ENCODE results near the gene ZDHHC6. TPM values are rescaled to one million over a fixed set of nuclear protein-coding genes. Genes with fewer than 3 reads are reported as not detected.
"Not testable (repeated sequence)": the region's sequence is repeated elsewhere in the genome, so short reads cannot be mapped to it uniquely, and the experiment has no call there.

ZDHHC6 gene
- total RNA-seq, 1 donor from 2014 or later, result 22.7 TPM

DNA sequence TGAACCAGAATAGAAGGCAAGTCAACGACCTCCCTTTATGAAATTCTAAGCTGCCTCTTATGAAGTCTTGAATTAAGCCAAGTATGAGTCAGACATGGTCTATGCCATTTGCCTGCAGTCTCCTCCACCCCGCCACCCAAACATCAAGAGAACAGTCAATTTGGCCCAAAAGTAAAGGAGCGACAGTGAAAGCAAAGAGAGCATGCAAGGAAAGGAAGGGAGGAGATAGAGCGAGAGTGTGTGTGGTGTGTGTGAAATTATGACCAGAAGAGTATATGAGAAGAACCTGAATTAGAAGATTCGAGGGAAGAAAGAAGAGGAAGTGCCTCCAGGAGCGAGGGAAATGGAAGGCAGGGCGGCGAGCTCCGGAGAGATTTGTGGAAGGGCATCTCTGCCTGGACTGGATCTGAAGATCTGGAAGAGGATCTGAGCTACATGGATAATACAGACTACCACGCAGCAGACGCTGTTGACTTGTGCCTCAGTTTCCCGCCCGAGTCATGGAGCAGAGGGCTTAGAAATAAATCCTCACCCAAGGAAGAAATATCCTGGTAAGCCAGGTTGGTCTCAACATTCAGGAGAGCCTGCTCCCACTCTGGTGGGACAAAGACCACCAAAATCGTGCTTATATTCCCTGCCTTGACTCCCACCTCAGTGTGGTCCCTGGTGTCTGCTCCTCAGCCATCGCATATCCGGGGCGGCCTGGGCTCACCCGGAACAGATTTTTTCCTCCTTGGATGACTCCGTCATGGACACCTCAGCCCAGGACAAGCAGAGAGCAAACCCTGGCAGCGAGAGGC lies 459 bp downstream of the ZDHHC6 start:
- DNase-seq (ENCODE audit: low read depth in 2 of 2), result peak in 1 of 2 donors; percentile 13

DNA sequence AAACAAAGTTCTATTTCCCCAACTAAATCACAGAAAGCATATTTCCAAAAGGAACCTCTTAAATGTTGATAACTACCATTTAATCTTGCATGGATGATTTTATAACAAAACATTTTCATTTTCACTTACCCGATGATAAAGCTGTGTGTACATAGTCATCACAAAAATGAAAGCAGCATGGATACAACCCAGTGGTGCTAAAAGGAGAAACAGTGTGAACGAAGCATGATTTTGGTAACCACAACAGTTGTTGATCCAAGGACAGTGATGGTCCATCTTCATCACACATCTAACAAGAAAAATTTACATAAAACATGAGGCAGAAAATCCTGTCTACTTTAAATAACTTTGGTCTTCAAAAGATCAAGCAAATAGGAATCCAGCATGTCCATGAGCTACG lies 4.7 kb downstream of the ZDHHC6 start:
- no peak for DNase-seq (ENCODE audit: low read depth in 2 of 2)

- no peak for DNase-seq (ENCODE audit: low read depth in 2 of 2)
Measured at GRCh38 chr10:112441520-112441919, 5.2 kb downstream of the ZDHHC6 start.

GRCh38 chr10:112438356-112438755 lies 8.4 kb downstream of the ZDHHC6 start:
- no peak for DNase-seq (ENCODE audit: low read depth in 2 of 2)

- DNase-seq (ENCODE audit: low read depth in 2 of 2), result peak; percentile 54 to 61
Measured at GRCh38 chr10:112434988-112435619, 11.6 kb downstream of the ZDHHC6 start.

GRCh38 chr10:112433136-112433535 lies 13.6 kb downstream of the ZDHHC6 start:
- DNase-seq (ENCODE audit: low read depth in 2 of 2), result no peak

DNA sequence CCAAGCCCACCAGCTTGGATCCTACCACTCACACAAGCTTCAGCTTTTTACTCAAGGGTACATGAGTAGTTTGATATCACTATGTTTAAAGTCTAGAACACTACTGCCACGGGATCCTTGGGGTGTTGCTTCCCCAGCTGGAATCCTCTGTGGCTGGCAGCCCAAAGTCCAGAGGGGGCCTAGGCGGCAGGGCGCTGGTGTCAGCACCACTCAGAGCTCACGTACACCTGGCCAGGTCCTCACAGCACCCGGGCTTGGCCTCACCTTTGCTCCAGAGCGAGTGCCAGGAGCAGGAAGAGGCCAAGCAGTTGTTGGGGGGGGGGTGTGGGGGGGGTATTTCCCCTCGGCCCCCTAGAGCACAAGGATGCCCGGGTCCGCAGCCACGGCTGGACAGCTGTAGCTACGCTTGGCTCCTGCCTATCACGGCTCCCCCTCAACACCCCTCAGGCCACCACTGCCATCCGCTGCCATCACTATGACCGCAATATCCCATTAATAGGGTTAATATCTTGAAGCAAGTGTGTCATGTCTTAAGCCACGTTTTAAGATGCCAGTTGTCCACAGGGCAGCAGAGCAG lies 17.0 kb downstream of the ZDHHC6 start:
- DNase-seq (ENCODE audit: low read depth in 2 of 2), result no peak

DNA sequence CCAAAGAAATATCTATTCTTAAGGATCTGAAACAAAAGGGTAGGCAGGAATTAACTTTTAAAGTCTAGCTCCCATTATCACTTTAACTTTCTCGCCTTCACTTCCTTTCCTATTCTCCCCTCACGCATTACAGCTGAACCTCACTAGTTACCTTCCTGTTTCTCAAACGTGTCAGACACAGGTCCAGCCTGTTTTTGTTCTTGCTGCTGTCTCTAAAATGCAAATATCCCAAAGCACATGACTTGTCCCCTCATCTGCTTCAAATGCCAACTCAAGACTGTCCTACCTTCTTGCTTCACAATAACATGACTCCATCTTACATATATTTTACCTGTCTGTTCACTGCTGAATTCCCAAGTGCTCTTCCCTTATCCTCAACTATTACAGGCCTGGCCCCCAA lies 17.6 kb downstream of the ZDHHC6 start:
- DNase-seq (ENCODE audit: low read depth in 2 of 2), result no peak

DNA sequence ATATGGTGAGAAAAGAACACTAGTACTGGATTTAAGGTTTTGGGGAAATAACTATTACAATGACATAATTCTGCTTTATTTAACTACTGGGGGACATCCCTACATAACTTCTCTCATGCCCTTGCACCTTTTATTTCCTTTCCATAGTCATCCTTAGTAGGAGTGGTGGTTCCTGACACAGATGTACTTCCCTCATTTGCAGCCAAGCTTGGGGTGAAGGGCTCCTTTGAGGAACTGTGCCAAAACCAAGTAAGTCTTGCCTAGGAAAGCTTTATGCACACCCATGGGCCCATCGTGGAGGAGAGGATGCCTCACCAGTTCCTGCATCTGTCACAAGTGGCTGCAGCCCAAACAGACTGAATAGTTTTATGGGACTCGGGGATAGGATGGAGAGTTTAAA lies 20.6 kb downstream of the ZDHHC6 start:
- no peak for DNase-seq (ENCODE audit: low read depth in 2 of 2)

DNA sequence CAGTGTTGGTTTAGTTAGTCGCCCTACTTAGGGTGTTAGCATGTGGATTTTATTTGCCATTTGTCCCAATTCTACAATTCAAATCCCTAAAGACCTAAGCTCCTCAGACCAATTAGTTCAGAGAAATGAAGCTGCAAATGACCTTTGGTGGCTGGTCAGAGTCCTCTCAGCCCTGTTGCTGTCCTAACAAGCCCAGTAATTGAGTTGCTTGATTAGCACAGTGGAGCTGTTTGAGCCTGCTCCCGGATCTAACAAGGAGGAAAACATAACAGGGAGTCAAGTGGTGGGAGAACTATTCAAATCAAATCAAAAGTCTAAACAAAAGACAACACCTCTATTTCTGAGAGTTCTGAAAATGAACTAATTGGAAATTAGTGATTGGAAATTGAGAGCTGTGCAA lies 22.1 kb downstream of the ZDHHC6 start:
- DNase-seq (ENCODE audit: low read depth in 2 of 2), result no peak

DNA sequence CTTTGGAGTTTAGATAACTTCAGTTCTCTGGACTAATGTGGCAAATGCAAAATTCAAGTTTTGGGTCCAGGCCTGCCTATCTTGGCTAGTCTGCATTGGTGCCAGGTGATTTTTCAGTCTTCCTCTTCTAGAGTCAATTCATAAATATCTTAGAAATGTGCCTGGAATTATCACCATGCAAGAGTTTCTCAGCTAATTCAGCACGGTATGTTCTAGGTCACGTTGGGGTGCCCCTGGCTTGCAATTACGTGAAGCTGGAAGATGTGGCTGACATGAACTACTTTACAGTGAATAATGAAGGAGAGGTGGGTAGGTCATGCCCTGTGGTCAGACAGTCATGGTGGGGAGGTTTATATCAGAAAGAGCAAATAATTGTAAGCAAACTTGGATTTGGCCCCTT lies 25.0 kb downstream of the ZDHHC6 start:
- no peak for DNase-seq (ENCODE audit: low read depth in 2 of 2)

GRCh38 chr10:112412696-112413095 lies 34.0 kb downstream of the ZDHHC6 start:
- DNase-seq (ENCODE audit: low read depth in 2 of 2), result no peak

GRCh38 chr10:112409755-112410154 lies 37.0 kb downstream of the ZDHHC6 start:
- DNase-seq (ENCODE audit: low read depth in 2 of 2), result no peak

DNA sequence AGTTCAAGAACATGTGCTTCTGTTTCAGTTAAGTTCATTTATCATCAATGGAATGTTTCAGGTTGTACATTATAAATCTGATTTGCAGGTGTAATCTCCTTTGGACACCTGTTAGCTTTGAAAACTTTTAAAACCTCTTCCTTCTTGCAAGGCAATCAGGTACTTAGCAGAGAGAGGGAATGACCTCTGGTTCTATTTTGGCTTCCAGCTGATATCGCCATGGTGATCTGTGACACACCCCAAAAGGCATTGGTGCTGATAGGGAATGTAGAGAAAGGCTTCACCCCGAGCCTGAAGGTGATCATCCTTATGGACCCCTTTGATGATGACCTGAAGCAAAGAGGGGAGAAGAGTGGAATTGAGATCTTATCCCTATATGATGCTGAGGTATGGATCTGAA lies 37.4 kb downstream of the ZDHHC6 start:
- no peak for DNase-seq (ENCODE audit: low read depth in 2 of 2)

GRCh38 chr10:112407696-112408095 lies 39.0 kb downstream of the ZDHHC6 start:
- DNase-seq (ENCODE audit: low read depth in 2 of 2), result no peak

DNA sequence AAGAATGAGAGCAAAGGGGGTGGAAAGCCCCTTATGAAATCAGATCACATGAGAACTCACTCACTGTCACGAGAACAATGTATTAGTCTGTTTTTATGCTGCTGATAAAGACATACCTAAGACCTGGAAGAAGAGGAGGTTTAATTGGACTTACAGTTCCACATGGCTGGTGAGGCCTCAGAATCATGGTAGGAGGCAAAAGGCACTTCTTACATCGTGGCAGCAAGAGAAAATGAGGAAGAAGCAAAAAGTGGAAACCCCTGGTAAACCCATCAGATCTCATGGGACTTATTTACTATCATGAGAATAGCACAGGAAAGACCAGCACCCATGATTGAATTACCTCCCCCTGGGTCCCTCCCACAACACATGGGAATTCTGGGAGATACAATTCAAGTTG lies 39.9 kb downstream of the ZDHHC6 start:
- DNase-seq (ENCODE audit: low read depth in 2 of 2), result not testable (repeated sequence)

GRCh38 chr10:112404617-112405016 lies 42.1 kb downstream of the ZDHHC6 start:
- peak in 1 of 2 donors; percentile 52 for DNase-seq (ENCODE audit: low read depth in 2 of 2)

DNA sequence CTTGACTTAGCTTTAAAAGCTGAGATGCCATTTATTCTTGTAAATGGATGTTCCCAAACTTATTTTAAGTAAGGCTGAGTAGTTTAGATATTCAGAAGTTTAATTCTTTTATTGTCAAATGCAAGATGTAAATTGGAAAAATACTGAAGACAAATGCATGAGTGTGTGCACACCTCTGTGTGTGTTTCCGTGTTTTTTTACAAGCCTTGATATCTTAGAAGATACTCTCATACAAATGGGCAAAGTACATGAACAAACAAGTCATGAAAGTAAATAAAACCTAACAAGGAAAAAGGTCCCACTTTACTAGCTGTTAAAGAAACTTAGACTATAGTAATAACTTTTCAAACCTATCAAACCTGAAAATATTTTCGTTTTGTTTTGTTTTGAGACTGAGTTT lies 43.8 kb downstream of the ZDHHC6 start:
- DNase-seq (ENCODE audit: low read depth in 2 of 2), result no peak

- no peak for DNase-seq (ENCODE audit: low read depth in 2 of 2)
Measured at GRCh38 chr10:112397592-112397991, 49.1 kb downstream of the ZDHHC6 start.

DNA sequence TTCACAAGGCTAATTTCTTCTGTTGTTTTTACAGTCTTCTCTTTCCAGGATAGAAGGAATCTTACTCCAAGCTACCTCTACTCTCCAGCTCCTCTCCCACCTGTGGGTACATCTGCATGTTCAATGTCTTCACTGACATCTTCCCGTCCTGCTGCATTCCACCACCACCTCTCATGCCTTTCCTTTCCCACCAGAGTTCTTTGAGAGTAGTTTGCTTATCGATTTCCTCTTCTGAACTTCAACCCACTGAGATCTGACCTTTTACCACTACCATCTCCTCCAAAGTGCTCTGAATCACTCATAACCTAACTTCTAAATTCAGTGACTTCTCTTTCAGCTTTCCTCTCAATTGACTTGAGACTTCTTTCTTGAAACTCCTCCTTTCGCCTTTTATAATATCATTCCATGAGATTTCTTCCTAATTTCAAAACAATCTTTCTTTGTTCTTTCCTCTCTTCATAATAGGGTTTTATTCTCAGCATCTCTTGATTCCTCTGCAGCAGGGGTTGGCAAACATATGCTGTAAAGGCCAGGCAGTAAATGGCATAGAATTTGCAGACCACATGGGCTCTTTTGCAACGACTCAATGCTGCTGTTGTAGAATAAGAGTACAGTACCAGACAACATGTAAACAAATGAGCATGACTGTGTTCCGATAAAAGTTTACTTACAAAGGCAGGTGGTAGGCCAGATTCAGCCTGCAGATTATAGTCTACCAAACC lies 50.7 kb downstream of the ZDHHC6 start:
- no peak for DNase-seq (ENCODE audit: low read depth in 2 of 2)

- DNase-seq (ENCODE audit: low read depth in 2 of 2), result peak in 1 of 2 donors; percentile 36
Measured at GRCh38 chr10:112394475-112394875, 52.2 kb downstream of the ZDHHC6 start.

- no peak for DNase-seq (ENCODE audit: low read depth in 2 of 2)
Measured at GRCh38 chr10:112393827-112394226, 52.9 kb downstream of the ZDHHC6 start.
